Nephron (organoid): ENCODE measurements around the gene ERP44.

Source experiments
- H3K27ac Mint-ChIP-seq, 3 experiments: 2 replicates each; pipeline ENCODE4 v1.8.0; 2020; ENCODE audit warnings: mixed read lengths in 3 of 3, mild to moderate bottlenecking in 2 of 3, moderate library complexity in 1 of 3
- H3K27me3 Mint-ChIP-seq: 2 replicates; pipeline ENCODE4 v1.8.0; 2021; ENCODE audit warnings: low read depth, mild to moderate bottlenecking, moderate library complexity, mixed read lengths
- H3K36me3 Mint-ChIP-seq: 2 replicates; pipeline ENCODE4 v1.8.0; 2020; ENCODE audit warnings: low read depth, mixed read lengths
- H3K4me1 Mint-ChIP-seq: 2 replicates; pipeline ENCODE4 v1.8.0; 2020; ENCODE audit warnings: mixed read lengths
- H3K4me3 Mint-ChIP-seq, 3 experiments: 2 replicates each; pipeline ENCODE4 v1.8.0; 2020; ENCODE audit warnings: mild to moderate bottlenecking in 3 of 3, mixed read lengths in 3 of 3, moderate library complexity in 2 of 3
- H3K9me3 Mint-ChIP-seq: 2 replicates; pipeline ENCODE4 v1.8.0; 2020; ENCODE audit warnings: mixed read lengths
- TF ChIP-seq, protein P1 (sequence below), 3 experiments: fragments of 200-600 bp; sonication (generic); IDR thresholded peaks; one replicate each; pipeline ENCODE4 v1.5.0; 2021; ENCODE audit warnings: antibody characterized with exemption in 3 of 3; ENCODE audit not compliant: unreplicated experiment in 3 of 3

ERP44 gene

DNA sequence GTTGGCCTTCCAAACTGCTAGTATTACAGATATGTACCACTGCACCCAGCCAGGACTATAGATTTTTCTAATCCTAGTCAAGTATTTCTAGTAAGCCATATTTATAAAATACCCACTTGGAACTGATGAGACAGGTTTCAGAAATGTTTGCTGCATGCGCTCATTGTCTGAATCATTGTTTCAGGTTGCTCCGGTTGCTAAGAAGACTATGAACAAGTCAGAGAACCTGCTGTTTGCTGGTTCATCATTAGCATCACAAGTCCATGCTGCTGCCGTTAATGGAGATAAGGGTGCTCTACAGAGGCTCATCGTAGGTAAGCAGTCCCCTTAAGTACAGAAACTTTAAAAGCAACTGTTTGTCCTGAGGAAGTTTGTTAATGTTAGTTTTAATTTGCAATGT, 5.5 kb upstream of the ERP44 start:
- no peak overlapping the region for H3K4me3 Mint-ChIP-seq
- H3K36me3 Mint-ChIP-seq = peaks cover 18% of the 10 kb centered on the region
- H3K27ac Mint-ChIP-seq = no peak overlapping the region
- TF ChIP-seq, protein P1, sequence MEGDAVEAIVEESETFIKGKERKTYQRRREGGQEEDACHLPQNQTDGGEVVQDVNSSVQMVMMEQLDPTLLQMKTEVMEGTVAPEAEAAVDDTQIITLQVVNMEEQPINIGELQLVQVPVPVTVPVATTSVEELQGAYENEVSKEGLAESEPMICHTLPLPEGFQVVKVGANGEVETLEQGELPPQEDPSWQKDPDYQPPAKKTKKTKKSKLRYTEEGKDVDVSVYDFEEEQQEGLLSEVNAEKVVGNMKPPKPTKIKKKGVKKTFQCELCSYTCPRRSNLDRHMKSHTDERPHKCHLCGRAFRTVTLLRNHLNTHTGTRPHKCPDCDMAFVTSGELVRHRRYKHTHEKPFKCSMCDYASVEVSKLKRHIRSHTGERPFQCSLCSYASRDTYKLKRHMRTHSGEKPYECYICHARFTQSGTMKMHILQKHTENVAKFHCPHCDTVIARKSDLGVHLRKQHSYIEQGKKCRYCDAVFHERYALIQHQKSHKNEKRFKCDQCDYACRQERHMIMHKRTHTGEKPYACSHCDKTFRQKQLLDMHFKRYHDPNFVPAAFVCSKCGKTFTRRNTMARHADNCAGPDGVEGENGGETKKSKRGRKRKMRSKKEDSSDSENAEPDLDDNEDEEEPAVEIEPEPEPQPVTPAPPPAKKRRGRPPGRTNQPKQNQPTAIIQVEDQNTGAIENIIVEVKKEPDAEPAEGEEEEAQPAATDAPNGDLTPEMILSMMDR (IDR thresholded peaks at IDR 0.05; ENCODE audit: unreplicated experiment in 3 of 3) = no peak
- no peaks in the 10 kb centered on the region for H3K27me3 Mint-ChIP-seq
- no peaks in the 10 kb centered on the region for H3K9me3 Mint-ChIP-seq
- H3K4me1 Mint-ChIP-seq = peaks cover 6% of the 10 kb centered on the region

DNA sequence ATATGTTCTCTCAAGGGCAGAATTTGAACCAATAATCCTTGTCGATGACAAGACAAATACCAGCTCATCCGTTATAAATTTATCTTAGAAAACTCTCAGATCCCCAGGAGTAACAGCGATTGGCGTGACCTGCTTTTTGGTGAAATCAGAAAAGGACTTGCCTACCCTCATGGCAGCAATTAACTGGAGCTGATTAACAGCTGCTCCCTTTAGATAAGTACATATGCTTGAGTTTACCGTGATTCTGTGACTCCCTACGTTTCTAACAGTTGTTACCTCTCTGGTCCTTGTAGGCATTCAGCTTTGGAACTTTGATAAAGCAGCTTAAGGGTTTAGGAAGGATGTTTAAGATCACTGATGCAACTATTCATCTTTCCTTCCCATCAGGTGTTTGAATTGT, 2.8 kb upstream of the ERP44 start:
- no peaks in the 10 kb centered on the region for H3K9me3 Mint-ChIP-seq

DNA sequence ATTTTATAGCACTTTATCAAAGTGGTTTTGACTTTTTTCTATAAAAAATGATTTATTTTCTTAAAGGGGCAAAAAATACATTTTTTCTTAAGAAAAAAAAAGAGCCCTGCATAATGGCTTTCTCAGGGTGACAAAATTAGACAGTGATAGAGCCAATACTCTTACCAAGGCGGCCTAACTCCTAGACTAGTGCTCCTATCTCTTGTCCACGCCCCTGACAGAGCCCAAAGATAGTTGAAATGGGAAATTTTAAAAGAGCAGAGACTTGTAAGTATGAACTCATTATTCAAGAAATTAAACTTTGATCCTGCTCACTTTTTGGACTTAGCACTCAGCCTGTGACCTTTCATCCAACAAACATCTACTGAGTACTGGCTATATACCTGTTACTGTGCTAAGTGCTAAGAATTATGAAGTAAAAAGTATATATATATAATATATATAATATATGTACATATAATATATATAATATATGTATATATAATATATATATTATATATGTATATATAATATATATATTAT, 1.4 kb upstream of the ERP44 start:
- H3K4me3 Mint-ChIP-seq = peak overlapping the region; percentile 97 to 99 (median 98)
- H3K9me3 Mint-ChIP-seq = no peaks in the 10 kb centered on the region
- peaks cover 23% of the 10 kb centered on the region for H3K4me1 Mint-ChIP-seq
- peaks cover 11% of the 10 kb centered on the region for H3K36me3 Mint-ChIP-seq
- H3K27ac Mint-ChIP-seq = peak overlapping the region; percentile 94 to 97 (median 95)
- TF ChIP-seq, protein P1 (IDR thresholded peaks at IDR 0.05; ENCODE audit: unreplicated experiment in 3 of 3) = no peak
- H3K27me3 Mint-ChIP-seq = no peaks in the 10 kb centered on the region

More for the DNA sequence above, 2.8 kb upstream of the ERP44 start:
- Mint-ChIP-seq H3K27ac (no peak overlapping the region), H3K4me1 (peaks cover 16% of the 10 kb centered on the region), H3K36me3 (peaks cover 11% of the 10 kb centered on the region), H3K4me3 (no peak overlapping the region), H3K27me3 (no peaks in the 10 kb centered on the region)
- TF ChIP-seq, protein P1 (IDR thresholded peaks at IDR 0.05; ENCODE audit: unreplicated experiment in 3 of 3) = no peak

DNA sequence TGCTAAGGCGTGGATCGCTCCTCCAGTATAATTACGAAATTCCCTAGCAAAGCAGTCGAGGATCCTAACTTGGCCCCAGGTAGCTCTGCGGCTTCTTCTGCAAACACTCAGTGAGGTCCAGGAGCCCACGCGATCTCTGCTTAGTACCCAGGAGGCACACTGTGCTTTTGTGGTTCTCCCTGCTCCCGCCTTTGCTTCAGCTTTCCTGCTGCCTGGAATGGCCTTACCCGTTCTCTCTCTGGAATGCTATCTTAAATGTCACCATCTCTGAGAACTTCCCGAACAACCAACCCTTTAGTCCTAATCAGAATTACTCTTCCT, 882 bp upstream of the ERP44 start:
- H3K9me3 Mint-ChIP-seq = no peaks in the 10 kb centered on the region
- TF ChIP-seq, protein P1 (IDR thresholded peaks at IDR 0.05; ENCODE audit: unreplicated experiment in 3 of 3) = no peak
- peak overlapping the region; percentile 94 to 97 (median 95) for H3K27ac Mint-ChIP-seq
- H3K27me3 Mint-ChIP-seq = no peaks in the 10 kb centered on the region
- H3K4me1 Mint-ChIP-seq = peaks cover 23% of the 10 kb centered on the region
- H3K4me3 Mint-ChIP-seq = peak overlapping the region; percentile 97 to 99 (median 98)
- peaks cover 11% of the 10 kb centered on the region for H3K36me3 Mint-ChIP-seq

DNA sequence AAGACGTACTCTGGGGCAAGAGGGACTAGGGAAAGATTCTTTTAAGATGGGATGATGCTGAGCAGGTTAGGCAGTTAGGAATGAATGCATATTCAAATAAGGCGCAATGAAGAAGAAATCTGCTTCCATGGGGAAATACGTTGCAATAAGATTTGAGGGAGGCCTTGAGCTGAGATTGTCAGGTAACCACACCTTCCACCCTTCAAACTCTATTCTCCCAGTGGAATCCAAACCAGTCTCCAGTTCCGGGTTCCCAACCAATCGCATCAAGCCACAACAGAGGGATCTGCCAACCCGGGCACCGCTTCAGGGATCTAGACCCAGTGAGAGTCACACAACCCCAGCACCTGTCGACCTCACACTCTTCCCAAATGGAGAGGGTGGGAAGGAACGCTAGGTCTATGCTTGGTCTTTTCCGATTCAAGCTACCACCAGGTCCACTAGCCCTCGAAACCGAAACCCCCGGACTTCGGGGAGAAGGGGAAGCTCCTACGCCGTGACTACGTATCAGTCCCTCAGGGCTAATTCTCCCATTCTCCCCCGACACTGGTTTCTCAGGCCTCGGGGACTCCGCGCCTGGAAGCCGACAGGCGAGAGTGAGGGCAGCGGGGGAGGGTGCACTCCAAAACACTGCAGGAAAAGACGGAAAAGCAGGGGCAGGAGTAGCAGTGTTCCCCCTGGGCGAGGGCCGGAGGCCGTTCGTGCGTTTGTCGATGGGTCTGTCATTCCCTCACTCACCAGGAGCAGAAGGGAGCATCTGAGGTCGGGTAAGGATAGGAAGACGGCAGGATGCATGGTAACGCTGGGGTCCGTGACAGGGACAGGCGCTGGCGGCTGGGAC, 534 bp downstream of the ERP44 start:
- peak overlapping the region; percentile 97 to 99 (median 98) for H3K4me3 Mint-ChIP-seq
- H3K27me3 Mint-ChIP-seq = no peaks in the 10 kb centered on the region
- H3K27ac Mint-ChIP-seq = peak overlapping the region; percentile 94 to 97 (median 95)
- H3K9me3 Mint-ChIP-seq = no peaks in the 10 kb centered on the region
- TF ChIP-seq, protein P1 (IDR thresholded peaks at IDR 0.05; ENCODE audit: unreplicated experiment in 3 of 3) = no peak
- H3K4me1 Mint-ChIP-seq = peaks cover 23% of the 10 kb centered on the region
- peaks cover 11% of the 10 kb centered on the region for H3K36me3 Mint-ChIP-seq
